ENCODE data around the gene HTR1E. TPM values are rescaled to one million over a fixed set of nuclear protein-coding genes. Genes with fewer than 3 reads are reported as not detected.

Gene HTR1E
- total and polyA plus RNA-seq, 8 donors = 0.43 to 0.70 (median 0.51) TPM; not detected in 2

DNA sequence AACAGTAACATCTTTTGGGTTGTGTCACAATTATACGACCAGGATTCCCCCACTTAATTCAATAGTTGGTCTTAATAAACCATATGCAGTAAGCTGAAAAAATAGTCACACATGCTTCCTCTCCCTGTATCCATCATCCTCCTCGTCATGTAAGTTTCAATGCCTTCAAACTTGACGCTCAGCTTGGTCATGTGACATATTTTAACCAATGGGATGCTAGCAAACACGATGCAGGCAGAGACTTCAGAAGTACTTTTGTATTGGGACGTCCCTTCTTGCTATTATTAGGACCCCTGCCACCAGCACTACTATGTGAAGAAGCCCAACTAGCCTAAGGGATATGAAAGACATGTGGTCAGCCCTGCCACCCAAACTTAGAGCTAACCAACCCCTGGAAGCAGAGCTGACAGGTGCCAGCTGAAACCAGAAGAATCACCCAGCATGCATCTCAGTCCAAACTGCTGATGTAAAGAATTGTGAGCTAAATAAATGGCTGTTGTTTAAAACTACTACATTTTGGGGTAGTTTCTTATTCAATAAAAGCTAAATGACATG, 108.3 kb downstream of the HTR1E start:
- no peaks in the 10 kb centered on the region for H3K27me3 ChIP-seq
- ATAC-seq = no peak
- no peak for DNase-seq
- H3K36me3 ChIP-seq = no peaks in the 10 kb centered on the region
- peaks cover 0 to 4% of the 10 kb centered on the region in 2 donors for H3K9me3 ChIP-seq
- H3K4me1 ChIP-seq = no peaks in the 10 kb centered on the region
- no peak overlapping the region for H3K27ac ChIP-seq
- intact Hi-C loops (cut with DNase I) = no loop called here
- H3K4me3 ChIP-seq = no peak overlapping the region
- no peak for TF ChIP-seq CTCF (IDR thresholded peaks at IDR 0.05)

DNA sequence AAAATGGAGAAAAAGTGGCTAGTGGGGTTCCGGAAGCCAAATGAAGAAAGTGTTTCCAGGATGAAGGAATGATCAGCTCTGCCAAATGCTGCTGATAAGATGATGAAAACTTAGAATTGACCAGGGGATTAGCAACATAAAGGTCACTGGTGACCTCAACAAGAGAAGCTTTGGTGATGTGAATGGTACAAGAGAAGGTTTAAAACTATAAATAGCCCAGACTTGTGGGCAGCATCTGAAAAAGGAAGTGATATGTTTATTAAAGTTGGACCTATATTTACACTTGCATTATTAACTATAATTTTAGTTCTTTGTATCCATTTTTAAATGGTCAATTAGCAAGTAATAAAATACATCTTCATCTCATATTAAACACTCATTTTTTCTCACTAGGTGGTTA, 112.5 kb downstream of the HTR1E start:
- H3K27ac ChIP-seq = no peak overlapping the region
- no peaks in the 10 kb centered on the region for H3K36me3 ChIP-seq
- H3K9me3 ChIP-seq = no peaks in the 10 kb centered on the region
- no peak for DNase-seq
- H3K4me1 ChIP-seq = no peaks in the 10 kb centered on the region
- no peak overlapping the region for H3K4me3 ChIP-seq
- no peak for ATAC-seq
- intact Hi-C loops (cut with DNase I) = no loop called here
- no peaks in the 10 kb centered on the region for H3K27me3 ChIP-seq
- TF ChIP-seq CTCF (IDR thresholded peaks at IDR 0.05) = no peak

- Histone ChIP-seq H3K27ac (no peak overlapping the region), H3K4me3 (no peak overlapping the region), H3K9me3 (no peaks in the 10 kb centered on the region), H3K36me3 (no peaks in the 10 kb centered on the region), H3K27me3 (no peaks in the 10 kb centered on the region), H3K4me1 (no peaks in the 10 kb centered on the region)
- intact Hi-C loops (cut with DNase I) = no loop called here
- ATAC-seq (no peak), DNase-seq (no peak)
- no peak for TF ChIP-seq CTCF (IDR thresholded peaks at IDR 0.05)
Measured at GRCh38 chr6:87053312-87053711, 116.0 kb downstream of the HTR1E start.

DNA sequence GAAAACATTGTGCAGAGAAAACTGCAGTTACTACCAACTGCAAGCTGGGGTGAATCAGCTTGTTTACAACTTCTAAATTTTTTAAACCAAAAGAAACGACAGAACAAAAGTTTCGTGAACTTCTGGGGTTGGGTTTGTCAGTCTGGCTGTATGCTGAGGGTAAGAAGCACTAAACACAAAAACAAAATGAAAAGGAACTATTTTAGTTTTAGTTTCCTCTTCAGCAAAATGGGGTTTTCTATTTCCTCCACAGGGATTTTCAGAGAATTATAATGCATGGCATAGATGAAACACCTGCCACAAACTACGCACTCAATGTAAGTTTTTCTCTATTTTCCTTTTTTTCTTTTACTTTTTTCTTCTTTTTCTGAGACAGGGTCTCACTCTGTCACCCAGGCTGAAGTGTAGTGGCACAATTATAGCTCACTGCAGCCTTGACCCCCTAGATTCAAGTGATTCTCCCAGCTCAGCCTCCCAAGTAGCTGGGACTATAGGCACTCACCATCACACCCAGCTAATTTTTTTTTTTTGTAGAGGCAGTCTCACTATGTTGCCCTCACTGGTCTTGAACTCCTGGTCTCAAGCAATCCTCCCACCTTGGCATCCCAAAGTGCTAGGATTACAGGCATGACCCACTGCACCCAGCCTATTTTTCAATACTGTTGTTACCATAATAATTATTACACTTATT, 117.0 kb downstream of the HTR1E start:
- TF ChIP-seq CTCF (IDR thresholded peaks at IDR 0.05) = no peak
- Histone ChIP-seq H3K4me1 (no peaks in the 10 kb centered on the region), H3K27ac (no peak overlapping the region), H3K27me3 (no peaks in the 10 kb centered on the region), H3K9me3 (no peaks in the 10 kb centered on the region), H3K4me3 (no peak overlapping the region), H3K36me3 (no peaks in the 10 kb centered on the region)
- DNase-seq (no peak), ATAC-seq (no peak)
- intact Hi-C loops (cut with DNase I) = no loop called here

GRCh38 chr6:87059943-87060342, 122.6 kb downstream of the HTR1E start:
- TF ChIP-seq CTCF (IDR thresholded peaks at IDR 0.05) = no peak
- H3K36me3 ChIP-seq = no peaks in the 10 kb centered on the region
- H3K27me3 ChIP-seq = peaks cover 0 to 5% of the 10 kb centered on the region in 2 donors
- H3K4me1 ChIP-seq = no peaks in the 10 kb centered on the region
- H3K4me3 ChIP-seq = no peak overlapping the region
- H3K9me3 ChIP-seq = no peaks in the 10 kb centered on the region
- DNase-seq (no peak), ATAC-seq (no peak)
- intact Hi-C loops (cut with DNase I) = no loop called here
- H3K27ac ChIP-seq = no peak overlapping the region

Data from left lung (tissue), 10 donors.